HG02981 (cell line): ENCODE data around the gene JPT2.
"Not testable (repeated sequence)": the region's sequence is repeated elsewhere in the genome, so short reads cannot be mapped to it uniquely, and the experiment has no call there.

ENCODE experiments used
- ATAC-seq: cut with Tn5 transposase; IDR thresholded peaks from one replicate; pipeline ENCODE4 v1.9.1; 2021; ENCODE audit warnings: mild to moderate bottlenecking, moderate library complexity; ENCODE audit not compliant: unreplicated experiment

JPT2 gene

GRCh38 chr16:1673424-1674151 is 4.5 kb upstream of the JPT2 start:
- no peak for ATAC-seq

GRCh38 chr16:1674306-1674705 is 3.8 kb upstream of the JPT2 start:
- no peak for ATAC-seq

GRCh38 chr16:1674751-1675664 is 3.1 kb upstream of the JPT2 start:
- no peak for ATAC-seq

DNA sequence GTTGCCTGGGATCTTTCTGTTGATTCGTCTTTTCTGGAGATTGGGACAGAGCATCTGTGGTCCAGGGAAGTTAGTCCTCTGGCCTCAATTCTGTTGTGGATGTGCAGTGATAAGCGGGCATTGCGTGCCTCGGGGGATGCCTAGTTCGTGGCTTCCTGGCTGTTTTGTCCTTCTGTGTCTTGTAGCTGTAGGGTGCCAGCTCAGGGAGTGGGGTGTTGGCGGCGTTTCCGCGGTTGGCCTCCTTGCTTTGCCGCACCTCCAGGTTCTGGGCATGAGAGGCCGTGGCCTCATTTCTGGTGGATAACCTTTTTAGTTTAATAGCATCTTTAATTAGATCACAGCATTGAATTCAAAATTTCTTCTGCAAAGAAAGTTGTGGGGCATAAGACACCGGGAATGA is 1.4 kb upstream of the JPT2 start:
- ATAC-seq, result no peak

DNA sequence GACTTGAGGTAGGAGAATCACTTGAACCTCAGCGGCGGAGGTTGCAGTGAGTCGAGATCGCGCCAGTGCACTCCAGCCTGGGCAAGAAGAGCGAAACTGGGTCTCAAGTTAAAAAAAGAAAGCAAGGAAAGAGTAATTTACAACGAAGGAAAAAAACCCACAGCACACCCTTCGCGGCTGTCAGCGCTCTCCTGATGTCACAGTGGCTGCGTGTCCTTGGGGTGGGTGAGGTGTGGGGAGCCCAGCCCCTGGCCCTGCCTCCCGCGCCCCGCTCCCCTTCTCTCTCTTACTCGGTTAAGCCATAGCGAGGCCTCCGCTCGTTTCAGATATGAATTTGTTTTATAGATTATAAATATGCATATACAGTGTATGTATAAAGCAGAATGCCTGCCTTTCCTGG is 740 bp upstream of the JPT2 start:
- ATAC-seq, result no peak

DNA sequence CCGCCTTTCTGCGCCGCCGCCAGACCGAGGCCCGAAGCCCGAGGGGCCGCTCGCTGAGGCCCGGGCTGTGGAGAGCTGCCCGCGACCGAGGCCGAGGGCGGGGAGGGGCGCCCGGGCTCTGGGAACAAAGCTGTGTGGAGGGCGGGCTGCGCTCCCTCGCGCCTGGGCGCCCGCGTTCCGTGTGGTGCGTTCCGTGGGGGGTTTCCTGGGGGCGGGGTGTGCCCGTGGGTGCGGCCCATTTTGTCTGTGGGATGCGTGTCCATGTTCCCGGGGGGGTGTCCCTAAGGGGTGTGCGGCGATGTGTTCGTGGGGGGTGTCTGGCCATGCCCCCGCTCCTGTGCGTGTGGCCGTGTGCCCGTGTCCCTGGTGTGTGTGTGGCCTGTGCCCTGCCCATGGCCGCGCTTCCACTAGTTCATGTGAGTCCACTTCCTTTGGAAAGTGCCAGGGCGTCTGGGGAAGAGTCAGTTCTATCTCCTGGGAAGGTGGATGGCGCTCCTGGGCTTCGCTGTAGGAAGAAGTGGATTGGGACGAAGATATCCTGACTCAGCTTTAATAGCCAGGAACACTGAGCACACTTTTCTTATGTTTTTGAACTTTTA is 520 bp downstream of the JPT2 start:
- ATAC-seq, result peak; percentile 3

DNA sequence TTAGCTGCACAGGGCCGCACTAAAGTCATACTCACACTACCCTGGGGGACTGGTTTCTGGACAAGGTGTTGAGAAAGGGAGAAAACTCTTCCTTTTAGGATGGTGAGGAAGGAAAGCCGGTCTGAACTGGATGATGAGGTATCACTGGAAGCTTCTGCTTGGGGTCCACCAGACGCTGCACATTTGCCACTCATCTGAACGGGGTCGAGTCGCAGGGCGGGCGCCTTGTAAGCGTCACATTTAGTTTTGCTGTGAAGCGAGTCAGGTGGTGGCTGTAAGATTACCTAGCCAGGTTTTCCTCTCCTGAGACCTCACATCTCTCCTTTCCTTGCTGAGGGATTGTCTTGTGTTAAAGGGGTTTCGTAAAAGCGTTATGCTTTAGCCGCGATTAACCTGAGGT is 2.3 kb downstream of the JPT2 start:
- no peak for ATAC-seq

DNA sequence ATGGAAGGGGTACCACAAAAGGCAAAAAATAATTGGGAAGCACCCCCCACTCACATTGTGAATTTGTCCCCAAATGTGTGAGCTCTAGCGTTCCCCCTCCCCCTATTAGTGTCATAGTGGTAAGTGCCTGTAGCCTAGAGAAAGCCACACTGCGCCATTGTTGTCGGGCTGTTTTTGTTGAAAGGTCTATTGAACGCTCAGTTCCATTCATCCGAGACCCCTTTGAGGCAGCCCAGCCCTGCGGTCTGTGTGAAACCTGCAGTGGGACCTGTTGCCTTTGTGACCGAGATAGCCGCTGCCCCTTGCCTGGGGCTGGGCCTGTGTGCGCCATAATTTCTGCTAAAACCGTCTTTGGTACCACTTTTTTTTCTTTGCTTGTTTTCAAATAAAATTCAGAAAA is 3.0 kb downstream of the JPT2 start:
- no peak for ATAC-seq

DNA sequence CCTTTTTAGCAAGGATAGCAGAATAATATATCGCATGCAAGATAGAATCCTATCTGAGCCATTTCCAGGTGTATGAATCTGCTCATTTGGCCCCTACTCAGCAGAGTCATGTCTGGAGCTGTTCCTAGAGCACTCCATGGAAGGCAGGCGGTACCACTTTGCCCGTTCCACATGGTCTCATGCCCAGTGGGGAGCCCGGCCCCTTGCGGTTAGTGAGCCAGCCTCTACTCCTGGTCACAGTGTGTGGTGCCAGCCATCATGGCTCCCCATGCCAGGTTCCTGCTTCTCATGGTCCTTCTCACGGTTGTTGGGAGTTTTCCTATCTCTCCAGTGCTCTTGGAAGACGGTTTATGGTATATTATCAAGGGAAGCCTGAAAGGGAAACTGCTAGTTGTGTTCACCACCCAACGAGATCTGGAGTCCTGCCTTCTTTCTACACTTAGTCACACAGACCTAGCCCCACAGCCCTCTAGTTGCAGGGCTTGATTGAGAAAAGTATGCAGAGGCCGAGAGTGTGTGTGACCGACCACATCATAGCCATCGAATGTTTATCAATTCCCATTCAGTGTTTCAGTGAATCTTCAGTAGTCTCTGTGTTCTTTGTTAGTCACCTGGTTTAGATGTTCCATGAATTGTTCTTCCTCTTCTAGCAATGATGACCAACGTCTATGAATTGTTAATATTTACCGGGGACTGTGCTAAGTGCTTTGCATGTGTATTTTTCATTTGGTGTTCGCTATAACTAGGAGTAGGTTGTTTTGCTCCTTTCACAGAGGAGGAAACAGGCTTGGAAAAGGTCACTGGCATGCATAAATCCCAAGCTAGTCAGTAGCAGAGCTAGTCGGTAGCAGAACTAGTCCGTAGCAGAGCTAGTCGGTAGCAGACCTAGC is 9.6 kb downstream of the JPT2 start:
- no peak for ATAC-seq

- ATAC-seq, result no peak
These were observed 10.9 kb downstream of the JPT2 start for GRCh38 chr16:1688807-1689560.

- ATAC-seq, result no peak
These were observed 11.8 kb downstream of the JPT2 start for GRCh38 chr16:1689853-1690252.

DNA sequence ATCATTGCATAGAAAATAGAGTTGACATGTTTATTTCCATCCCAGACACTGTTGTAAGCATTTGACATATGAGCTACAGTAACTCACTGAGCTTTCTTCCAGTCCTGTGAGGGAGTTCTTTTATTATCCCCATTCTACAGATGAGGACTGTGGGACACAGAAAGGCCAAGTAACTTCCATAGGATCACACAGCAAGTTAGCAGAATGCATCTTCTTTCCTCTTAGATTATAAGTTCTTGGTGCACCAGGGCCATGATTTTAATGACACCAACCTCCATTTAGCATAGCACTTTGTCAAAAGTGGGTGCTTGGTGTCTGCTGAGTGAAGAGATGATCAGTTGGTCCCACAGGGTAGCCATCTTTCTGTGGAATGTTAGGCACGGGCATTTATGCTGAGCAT is 12.7 kb downstream of the JPT2 start:
- no peak for ATAC-seq

DNA sequence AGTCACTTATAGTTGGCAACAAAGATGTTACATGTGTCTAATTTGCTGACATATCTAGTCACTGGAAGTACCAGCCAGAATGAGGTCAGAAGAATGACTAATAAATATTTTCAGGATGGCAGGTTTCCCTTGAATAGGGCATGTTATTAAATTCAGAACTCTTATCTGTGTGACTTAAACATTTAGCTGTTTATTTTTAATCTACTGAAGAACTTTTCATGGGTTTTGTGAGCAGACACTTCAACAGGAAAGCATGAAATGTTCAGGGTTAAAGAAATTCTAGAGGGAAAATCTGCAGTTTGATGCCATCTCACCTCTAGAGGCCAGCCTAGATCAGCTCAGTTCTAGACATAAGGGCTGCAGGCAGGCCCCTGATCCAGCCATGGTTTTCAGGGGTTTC is 13.2 kb downstream of the JPT2 start:
- ATAC-seq, result no peak

DNA sequence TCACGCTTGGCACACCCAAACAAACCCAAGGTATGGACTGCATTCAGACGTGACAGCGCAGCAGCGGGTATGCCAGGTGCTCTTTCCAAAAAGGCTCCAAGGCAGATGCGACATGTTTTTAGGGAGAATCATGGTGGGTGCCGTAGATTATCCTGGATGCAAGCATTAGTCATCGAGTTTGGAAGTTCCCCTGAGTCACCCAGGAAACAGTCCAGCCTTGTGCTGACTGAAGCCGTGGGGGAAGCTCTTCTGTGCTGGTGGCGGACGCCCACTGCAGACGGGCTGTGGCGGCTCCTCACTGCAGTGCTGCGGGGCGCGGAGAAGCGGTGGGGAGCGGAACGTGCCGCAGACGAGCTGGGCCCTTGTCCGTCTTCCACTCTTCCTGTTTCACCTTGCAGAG is 13.9 kb downstream of the JPT2 start:
- no peak for ATAC-seq

DNA sequence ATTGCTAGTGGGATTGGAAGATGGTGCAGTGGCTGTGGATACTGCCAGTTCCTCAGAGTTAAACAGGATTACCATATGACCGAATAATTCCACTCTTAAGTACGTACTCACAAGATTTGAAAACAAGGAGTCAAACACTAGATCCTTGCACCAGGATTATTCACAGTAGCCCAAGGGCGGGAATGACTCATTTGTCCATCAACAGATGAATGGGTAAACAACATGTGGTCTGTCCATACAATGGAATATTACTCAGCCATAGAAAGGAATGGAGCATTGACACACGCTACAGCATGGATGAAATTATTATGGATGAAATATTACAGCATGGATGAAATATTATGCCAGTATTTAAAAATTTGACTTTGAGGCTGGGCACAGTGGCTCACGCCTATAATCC is 18.8 kb downstream of the JPT2 start:
- ATAC-seq, result no peak

DNA sequence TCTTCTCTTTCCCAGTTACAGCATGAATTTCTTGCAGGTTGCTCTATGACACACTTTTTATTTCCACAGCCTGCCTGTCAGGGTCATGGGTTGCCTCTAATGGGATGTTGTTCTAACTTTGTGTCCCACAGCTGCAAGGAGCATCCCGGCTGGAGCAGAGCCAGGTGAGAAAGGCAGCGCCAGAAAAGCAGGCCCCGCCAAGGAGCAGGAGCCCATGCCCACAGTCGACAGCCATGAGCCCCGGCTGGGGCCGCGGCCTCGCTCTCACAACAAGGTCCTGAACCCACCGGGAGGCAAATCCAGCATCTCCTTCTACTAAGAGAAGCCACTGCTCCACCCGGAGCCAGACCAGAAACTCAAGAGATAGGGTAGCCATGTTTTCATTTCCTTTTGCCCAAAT is 20.6 kb downstream of the JPT2 start:
- ATAC-seq, result no peak

- ATAC-seq, result no peak
These were observed 22.2 kb downstream of the JPT2 start for GRCh38 chr16:1700246-1700645.

DNA sequence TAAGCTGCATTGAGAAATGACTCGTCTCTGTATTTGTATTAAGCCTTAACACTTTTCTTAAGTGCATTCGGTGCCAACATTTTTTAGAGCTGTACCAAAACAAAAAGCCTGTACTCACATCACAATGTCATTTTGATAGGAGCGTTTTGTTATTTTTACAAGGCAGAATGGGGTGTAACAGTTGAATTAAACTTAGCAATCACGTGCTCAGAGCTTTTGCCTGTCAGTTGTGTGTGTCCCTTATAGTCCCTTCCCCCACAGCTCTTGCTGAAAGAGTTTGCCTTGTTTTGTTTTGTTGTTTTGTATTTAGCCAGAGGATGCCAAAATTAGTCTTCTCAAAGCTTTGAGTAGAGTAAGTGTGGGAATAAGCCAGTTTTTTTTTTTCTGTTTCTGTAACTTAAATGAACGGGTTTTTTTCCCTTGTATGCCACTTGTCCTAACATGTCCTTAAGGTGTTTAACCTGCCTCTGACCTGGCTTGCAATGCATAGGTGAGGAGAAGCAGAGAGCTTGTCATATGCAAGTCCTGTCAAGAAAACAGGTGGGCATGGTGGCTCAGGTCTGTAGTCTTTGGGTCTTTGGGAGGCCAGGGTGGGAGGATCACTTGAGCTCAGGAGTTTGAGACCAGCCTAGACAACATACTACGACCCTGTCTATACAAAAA is 23.3 kb downstream of the JPT2 start:
- ATAC-seq, result no peak

DNA sequence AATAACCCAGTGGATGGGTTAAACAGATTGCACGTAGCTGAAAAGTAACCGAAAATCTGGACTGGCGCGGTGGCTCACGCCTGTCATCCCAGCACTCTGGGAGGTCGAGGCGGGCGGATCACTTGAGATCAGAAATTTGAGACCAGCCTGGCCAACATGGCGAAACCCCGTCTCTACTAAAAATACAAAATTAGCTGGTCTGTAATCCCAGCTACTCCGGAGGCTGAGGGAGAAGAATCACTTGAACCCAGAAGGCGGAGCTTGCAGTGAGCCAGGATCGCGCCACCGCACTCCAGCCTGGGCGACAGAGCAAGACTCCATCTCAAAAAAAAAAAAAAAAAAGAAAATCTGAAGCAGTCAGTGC is 27.2 kb downstream of the JPT2 start:
- ATAC-seq, result not testable (repeated sequence)
